ENCODE measurements around the gene BCL7B.

DNA sequence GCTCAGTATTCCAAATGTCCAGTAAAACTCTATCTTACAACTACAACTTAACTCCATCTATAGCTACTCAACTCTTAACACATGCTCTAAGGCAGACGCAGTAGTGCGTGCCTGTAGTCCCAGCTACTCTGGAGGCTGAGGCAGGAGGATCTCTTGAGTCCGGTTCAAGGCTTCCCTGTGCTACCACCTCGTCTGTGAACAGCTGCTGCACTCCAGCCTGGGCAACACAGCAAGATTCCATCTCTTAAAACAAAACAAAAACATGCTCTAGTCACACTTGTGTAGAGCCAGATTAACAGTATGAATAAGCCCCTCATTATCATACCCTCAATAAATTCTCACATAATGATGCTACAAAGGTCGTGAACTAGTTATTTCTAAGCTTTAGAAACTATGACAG, 39.0 kb downstream of the BCL7B start:
- TF ChIP-seq, protein P1, sequence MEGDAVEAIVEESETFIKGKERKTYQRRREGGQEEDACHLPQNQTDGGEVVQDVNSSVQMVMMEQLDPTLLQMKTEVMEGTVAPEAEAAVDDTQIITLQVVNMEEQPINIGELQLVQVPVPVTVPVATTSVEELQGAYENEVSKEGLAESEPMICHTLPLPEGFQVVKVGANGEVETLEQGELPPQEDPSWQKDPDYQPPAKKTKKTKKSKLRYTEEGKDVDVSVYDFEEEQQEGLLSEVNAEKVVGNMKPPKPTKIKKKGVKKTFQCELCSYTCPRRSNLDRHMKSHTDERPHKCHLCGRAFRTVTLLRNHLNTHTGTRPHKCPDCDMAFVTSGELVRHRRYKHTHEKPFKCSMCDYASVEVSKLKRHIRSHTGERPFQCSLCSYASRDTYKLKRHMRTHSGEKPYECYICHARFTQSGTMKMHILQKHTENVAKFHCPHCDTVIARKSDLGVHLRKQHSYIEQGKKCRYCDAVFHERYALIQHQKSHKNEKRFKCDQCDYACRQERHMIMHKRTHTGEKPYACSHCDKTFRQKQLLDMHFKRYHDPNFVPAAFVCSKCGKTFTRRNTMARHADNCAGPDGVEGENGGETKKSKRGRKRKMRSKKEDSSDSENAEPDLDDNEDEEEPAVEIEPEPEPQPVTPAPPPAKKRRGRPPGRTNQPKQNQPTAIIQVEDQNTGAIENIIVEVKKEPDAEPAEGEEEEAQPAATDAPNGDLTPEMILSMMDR (IDR thresholded peaks at IDR 0.05) = no peak
- TF ChIP-seq POLR2AphosphoS5 (IDR thresholded peaks at IDR 0.05) (no peak), POLR2A (IDR thresholded peaks at IDR 0.05) (no peak), EP300 (IDR thresholded peaks at IDR 0.05) (no peak)

Data from gastroesophageal sphincter (tissue), 3 donors.